ENCODE data around the gene EXOC4. TPM values are rescaled to one million over a fixed set of nuclear protein-coding genes. Genes with fewer than 3 reads are reported as not detected.

EXOC4 gene
- total RNA-seq, 2 experiments from 2014 or later = 58.0 to 59.9 TPM

DNA sequence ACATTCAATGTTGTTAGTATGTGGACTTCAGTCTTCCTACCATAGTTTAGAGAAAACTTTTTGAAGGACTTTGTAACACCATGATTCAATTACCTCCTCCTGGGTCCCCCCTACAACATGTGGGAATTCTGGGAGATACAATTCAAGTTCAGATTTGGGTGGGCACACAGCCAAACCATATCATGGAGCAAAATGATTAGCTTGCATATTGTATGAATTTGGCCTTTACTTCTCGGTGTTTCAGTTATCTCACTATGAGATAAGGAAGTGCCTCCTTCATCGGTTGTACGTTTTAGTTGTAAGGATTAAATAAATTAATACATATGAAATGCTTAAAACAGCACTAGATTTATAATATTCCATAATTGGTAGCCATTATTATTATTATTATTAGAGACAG is 428.7 kb downstream of the EXOC4 start:
- no peaks in the 10 kb centered on the region for H3K9me3 Mint-ChIP-seq
- ChIA-PET CTCF (no interaction called here), POLR2A (no interaction called here)
- Histone ChIP-seq H3K27ac (ENCODE audit: low read depth in 1 of 2, low read length in 2 of 2) (no peak overlapping the region), H3K4me1 (ENCODE audit: insufficient read depth, low read length) (no peaks in the 10 kb centered on the region), H3K9me3 (ENCODE audit: control insufficient read depth in 1 of 2, insufficient read depth in 1 of 2, low read length in 2 of 2) (no peaks in the 10 kb centered on the region), H3K27me3 (ENCODE audit: control insufficient read depth in 1 of 2, insufficient read depth in 2 of 2, low read length in 2 of 2) (no peaks in the 10 kb centered on the region), H3K36me3 (ENCODE audit: insufficient read depth, low read length) (no peaks in the 10 kb centered on the region), H3K4me3 (ENCODE audit: low read length) (no peak overlapping the region)
- no peaks in the 10 kb centered on the region for H3K4me1 Mint-ChIP-seq (ENCODE audit: low read depth)
- TF ChIP-seq, protein P1, sequence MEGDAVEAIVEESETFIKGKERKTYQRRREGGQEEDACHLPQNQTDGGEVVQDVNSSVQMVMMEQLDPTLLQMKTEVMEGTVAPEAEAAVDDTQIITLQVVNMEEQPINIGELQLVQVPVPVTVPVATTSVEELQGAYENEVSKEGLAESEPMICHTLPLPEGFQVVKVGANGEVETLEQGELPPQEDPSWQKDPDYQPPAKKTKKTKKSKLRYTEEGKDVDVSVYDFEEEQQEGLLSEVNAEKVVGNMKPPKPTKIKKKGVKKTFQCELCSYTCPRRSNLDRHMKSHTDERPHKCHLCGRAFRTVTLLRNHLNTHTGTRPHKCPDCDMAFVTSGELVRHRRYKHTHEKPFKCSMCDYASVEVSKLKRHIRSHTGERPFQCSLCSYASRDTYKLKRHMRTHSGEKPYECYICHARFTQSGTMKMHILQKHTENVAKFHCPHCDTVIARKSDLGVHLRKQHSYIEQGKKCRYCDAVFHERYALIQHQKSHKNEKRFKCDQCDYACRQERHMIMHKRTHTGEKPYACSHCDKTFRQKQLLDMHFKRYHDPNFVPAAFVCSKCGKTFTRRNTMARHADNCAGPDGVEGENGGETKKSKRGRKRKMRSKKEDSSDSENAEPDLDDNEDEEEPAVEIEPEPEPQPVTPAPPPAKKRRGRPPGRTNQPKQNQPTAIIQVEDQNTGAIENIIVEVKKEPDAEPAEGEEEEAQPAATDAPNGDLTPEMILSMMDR (IDR thresholded peaks at IDR 0.05) = no peak
- no peak overlapping the region for H3K4me3 Mint-ChIP-seq
- H3K27ac Mint-ChIP-seq = no peak overlapping the region
- no peak for DNase-seq
- no peak for ATAC-seq (ENCODE audit: poor library complexity)
- intact Hi-C loops (cut with DNase I, micrococcal nuclease) = no loop called here
- peaks cover 3% of the 10 kb centered on the region for H3K36me3 Mint-ChIP-seq (ENCODE audit: low read depth)
- H3K27me3 Mint-ChIP-seq = no peaks in the 10 kb centered on the region

DNA sequence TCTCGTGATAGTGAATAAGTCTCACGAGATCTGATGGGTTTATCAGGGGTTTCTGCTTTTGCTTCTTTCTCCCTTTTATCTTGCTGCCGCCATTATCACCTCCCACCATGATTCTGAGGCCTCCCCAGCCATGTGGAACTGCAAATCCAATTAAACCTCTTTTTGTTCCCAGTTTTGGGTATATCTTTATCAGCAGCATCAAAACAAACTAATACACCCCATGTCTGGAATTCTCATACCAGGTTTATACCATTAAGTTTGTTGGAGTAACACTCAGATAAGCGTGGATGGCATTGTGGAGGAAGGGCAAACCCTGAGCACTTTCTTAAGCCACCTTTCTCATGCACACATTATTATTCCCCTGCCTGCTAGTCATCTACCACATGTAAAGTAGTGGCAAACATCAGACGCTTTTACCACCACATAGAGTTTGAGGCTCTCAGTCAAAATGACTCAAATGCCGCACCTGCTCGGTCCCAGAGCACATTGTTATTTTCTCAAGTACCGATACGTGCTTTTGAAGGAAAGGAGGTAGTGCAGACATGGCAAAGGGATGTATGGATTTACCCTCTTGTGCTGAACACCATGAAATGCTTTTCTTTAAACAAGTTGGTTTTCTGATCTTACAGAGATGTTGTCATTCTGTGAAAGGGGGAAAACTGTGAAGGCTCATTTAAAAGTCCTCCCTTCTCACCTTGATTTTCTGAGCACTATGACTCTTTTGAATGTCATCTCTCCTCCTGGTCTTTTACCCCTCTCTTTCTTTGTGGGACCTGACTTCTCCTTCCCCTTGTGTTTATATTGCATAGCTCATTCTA is 429.7 kb downstream of the EXOC4 start:
- ATAC-seq (ENCODE audit: poor library complexity) = no peak
- no peaks in the 10 kb centered on the region for H3K9me3 Mint-ChIP-seq
- intact Hi-C loops (cut with DNase I, micrococcal nuclease) = no loop called here
- DNase-seq = no peak
- ChIA-PET CTCF (no interaction called here), POLR2A (no interaction called here)
- no peaks in the 10 kb centered on the region for H3K27me3 Mint-ChIP-seq
- H3K4me1 Mint-ChIP-seq (ENCODE audit: low read depth) = no peaks in the 10 kb centered on the region
- Histone ChIP-seq H3K4me1 (ENCODE audit: insufficient read depth, low read length) (no peaks in the 10 kb centered on the region), H3K36me3 (ENCODE audit: insufficient read depth, low read length) (no peaks in the 10 kb centered on the region), H3K4me3 (ENCODE audit: low read length) (no peak overlapping the region), H3K9me3 (ENCODE audit: control insufficient read depth in 1 of 2, insufficient read depth in 1 of 2, low read length in 2 of 2) (no peaks in the 10 kb centered on the region), H3K27me3 (ENCODE audit: control insufficient read depth in 1 of 2, insufficient read depth in 2 of 2, low read length in 2 of 2) (no peaks in the 10 kb centered on the region), H3K27ac (ENCODE audit: low read depth in 1 of 2, low read length in 2 of 2) (no peak overlapping the region)
- TF ChIP-seq, protein P1 (IDR thresholded peaks at IDR 0.05) = no peak
- H3K27ac Mint-ChIP-seq = no peak overlapping the region
- H3K4me3 Mint-ChIP-seq = no peak overlapping the region
- H3K36me3 Mint-ChIP-seq (ENCODE audit: low read depth) = peaks cover 3% of the 10 kb centered on the region

DNA sequence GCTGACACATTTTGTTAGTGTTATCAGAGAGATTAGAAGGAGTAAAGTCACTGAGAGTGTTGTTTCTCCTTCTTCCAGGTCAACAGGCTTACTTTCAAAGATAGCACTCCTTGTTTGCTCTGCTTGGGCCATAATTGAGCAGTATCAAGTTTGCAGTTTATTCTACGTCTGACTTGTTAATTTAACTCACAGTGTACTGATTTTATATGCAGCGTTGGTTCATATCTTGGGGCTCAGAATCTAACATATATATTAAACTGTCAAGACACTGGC is 430.2 kb downstream of the EXOC4 start:
- DNase-seq = no peak
- Mint-ChIP-seq H3K27ac (no peak overlapping the region), H3K4me1 (ENCODE audit: low read depth) (no peaks in the 10 kb centered on the region), H3K9me3 (no peaks in the 10 kb centered on the region), H3K27me3 (no peaks in the 10 kb centered on the region), H3K36me3 (ENCODE audit: low read depth) (peaks cover 3% of the 10 kb centered on the region), H3K4me3 (no peak overlapping the region)
- no peak for ATAC-seq (ENCODE audit: poor library complexity)
- Histone ChIP-seq H3K4me3 (ENCODE audit: low read length) (no peak overlapping the region), H3K36me3 (ENCODE audit: insufficient read depth, low read length) (no peaks in the 10 kb centered on the region), H3K4me1 (ENCODE audit: insufficient read depth, low read length) (no peaks in the 10 kb centered on the region), H3K27ac (ENCODE audit: low read depth in 1 of 2, low read length in 2 of 2) (no peak overlapping the region), H3K9me3 (ENCODE audit: control insufficient read depth in 1 of 2, insufficient read depth in 1 of 2, low read length in 2 of 2) (no peaks in the 10 kb centered on the region), H3K27me3 (ENCODE audit: control insufficient read depth in 1 of 2, insufficient read depth in 2 of 2, low read length in 2 of 2) (no peaks in the 10 kb centered on the region)
- intact Hi-C loops (cut with DNase I, micrococcal nuclease) = no loop called here
- CTCF ChIA-PET = no interaction called here
- TF ChIP-seq, protein P1 (IDR thresholded peaks at IDR 0.05) = no peak
- POLR2A ChIA-PET = no interaction called here
